ENCODE results near the gene TBC1D9. TPM values are rescaled to one million over a fixed set of nuclear protein-coding genes. Genes with fewer than 3 reads are reported as not detected.

Gene TBC1D9
- total RNA-seq, 2 experiments from 2014 or later = 0.12 TPM; not detected in 1

DNA sequence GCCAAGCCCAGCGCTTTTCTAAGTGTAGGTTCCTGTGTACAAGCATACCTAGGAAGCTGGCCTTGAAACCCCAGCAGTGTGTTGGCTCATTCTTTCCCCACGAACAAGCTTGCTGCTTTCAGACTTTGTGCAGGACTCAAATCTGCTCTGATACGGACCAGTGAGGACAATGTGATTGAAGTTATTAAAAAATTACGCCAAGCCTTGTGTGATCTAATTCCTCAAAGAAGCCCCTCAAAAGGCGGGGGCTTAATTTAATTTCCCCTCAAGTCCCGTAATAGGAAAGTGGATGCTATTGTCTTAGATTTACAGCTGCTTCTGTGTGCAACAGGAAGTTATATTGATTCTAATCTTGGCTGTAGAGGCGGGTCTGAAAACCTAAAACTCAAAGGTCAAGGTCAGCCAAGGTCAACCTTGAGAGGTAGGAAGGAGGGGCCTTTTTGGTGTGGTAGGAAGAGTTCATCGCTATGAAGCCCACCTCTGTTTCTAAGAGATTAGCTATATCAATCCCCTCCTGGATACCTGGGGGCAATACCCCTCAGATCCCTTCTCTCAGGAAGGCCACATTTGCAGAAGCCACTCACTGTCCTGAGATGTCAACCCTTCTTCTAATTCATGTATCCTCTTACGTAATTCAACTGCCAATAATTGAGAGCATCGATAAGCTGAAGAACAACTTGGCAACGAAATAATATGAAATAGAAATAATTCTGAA lies 45.1 kb downstream of the TBC1D9 start:
- Mint-ChIP-seq H3K9me3 (no peaks in the 10 kb centered on the region), H3K4me3 (no peak overlapping the region), H3K27ac (no peak overlapping the region), H3K27me3 (ENCODE audit: low read depth) (peaks cover 2% of the 10 kb centered on the region), H3K4me1 (ENCODE audit: low read depth) (no peaks in the 10 kb centered on the region), H3K36me3 (ENCODE audit: low read depth) (no peaks in the 10 kb centered on the region)
- no peak for DNase-seq
- intact Hi-C loops (cut with micrococcal nuclease) = no loop called here
- CTCF ChIA-PET = no interaction called here

DNA sequence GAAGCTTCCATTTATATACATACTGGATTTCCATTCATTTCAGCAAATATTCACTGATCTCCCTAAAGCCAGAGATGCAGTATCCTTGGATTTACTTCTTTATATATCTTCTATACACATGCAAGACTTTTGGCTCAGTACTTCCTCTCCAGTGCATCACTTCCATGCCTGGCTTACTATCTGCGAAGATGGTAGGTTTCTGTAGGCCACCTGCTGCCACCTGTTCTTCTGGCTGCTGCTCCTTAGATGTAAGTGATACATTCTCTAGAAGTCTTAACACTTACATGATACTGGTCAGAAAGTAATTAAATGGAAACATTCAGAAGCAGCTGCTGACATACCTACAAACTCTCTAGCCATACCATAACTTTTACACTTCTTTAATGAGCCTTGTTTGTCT lies 48.9 kb downstream of the TBC1D9 start:
- Mint-ChIP-seq H3K27me3 (ENCODE audit: low read depth) (peaks cover 2% of the 10 kb centered on the region), H3K36me3 (ENCODE audit: low read depth) (no peaks in the 10 kb centered on the region), H3K4me3 (no peak overlapping the region), H3K27ac (no peak overlapping the region), H3K4me1 (ENCODE audit: low read depth) (no peaks in the 10 kb centered on the region), H3K9me3 (no peaks in the 10 kb centered on the region)
- CTCF ChIA-PET = no interaction called here
- DNase-seq = no peak
- intact Hi-C loops (cut with micrococcal nuclease) = no loop called here

DNA sequence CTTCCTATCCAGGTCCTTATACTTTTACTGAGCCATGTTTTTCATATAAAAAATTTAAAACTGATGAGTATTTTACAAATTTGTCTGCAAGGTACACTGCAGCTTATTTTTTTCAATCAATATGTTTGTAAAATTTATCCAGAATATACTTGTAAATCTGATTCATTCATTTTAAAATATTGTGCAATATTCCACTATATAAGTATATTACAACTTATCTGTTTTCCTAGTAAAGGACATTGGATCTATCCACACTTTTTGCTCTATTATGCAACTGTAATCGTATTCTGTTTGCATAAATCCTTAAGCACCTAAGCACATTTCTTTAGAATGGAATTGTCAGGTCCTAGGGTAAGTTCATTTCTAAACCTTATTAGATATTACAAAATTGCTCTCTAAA lies 49.5 kb downstream of the TBC1D9 start:
- DNase-seq = no peak
- CTCF ChIA-PET = no interaction called here
- no peaks in the 10 kb centered on the region for H3K9me3 Mint-ChIP-seq
- H3K27me3 Mint-ChIP-seq (ENCODE audit: low read depth) = peaks cover 2% of the 10 kb centered on the region
- intact Hi-C loops (cut with micrococcal nuclease) = no loop called here
- H3K4me1 Mint-ChIP-seq (ENCODE audit: low read depth) = no peaks in the 10 kb centered on the region
- no peak overlapping the region for H3K27ac Mint-ChIP-seq
- no peaks in the 10 kb centered on the region for H3K36me3 Mint-ChIP-seq (ENCODE audit: low read depth)
- H3K4me3 Mint-ChIP-seq = no peak overlapping the region

DNA sequence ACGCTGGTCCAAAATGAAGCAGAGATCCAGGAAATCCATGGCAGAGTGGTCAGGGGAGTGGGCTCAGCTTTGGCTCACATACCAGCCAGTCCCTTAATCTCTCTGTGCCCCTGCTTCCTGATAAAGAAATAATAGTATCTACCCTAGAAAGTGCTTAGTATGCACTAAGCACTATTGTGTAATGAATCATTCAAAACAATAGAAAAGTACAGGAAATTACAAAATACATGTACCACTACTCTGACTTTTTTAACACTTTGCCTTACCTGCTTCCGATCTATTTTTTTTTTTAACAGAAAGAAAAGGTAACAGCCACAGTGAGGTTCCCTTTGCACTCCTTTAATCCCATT lies 49.9 kb downstream of the TBC1D9 start:
- intact Hi-C loops (cut with micrococcal nuclease) = no loop called here
- H3K27ac Mint-ChIP-seq = no peak overlapping the region
- no peak overlapping the region for H3K4me3 Mint-ChIP-seq
- no peaks in the 10 kb centered on the region for H3K9me3 Mint-ChIP-seq
- H3K4me1 Mint-ChIP-seq (ENCODE audit: low read depth) = no peaks in the 10 kb centered on the region
- no peak for DNase-seq
- CTCF ChIA-PET = no interaction called here
- H3K36me3 Mint-ChIP-seq (ENCODE audit: low read depth) = no peaks in the 10 kb centered on the region
- H3K27me3 Mint-ChIP-seq (ENCODE audit: low read depth) = peaks cover 2% of the 10 kb centered on the region

DNA sequence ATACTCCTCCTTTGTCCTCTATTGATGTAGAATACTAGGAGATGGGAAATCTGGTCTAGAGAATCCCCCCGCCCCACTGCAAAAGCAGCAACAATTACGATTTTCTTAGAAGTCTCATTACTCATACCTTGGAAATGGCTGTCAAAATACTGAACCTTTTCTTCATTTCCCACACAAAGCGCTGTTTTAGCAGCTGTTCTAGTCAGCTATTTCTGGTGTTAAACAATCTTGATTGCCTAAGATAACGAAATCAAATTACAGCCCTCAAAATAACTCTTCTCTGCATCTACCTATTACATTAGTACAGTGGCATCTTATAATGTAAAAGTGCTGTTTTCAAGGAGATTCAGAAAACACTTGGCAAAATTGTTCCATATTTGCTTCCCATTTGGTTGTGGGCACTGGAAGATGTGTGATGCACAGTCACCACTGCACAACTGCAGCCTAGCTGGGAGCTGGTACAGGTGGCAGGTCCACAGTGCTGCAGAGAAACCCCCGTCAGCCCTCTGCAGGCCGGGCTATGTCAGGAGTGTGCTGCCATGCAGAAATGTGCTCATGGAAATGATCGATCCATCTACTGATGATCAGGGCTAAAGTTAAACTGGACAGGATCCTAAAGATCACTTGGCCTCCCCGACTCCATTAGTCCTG lies 50.4 kb downstream of the TBC1D9 start:
- peaks cover 2% of the 10 kb centered on the region for H3K27me3 Mint-ChIP-seq (ENCODE audit: low read depth)
- H3K4me3 Mint-ChIP-seq = no peak overlapping the region
- no peaks in the 10 kb centered on the region for H3K4me1 Mint-ChIP-seq (ENCODE audit: low read depth)
- intact Hi-C loops (cut with micrococcal nuclease) = no loop called here
- no peaks in the 10 kb centered on the region for H3K36me3 Mint-ChIP-seq (ENCODE audit: low read depth)
- no peak overlapping the region for H3K27ac Mint-ChIP-seq
- DNase-seq = no peak
- H3K9me3 Mint-ChIP-seq = no peaks in the 10 kb centered on the region
- CTCF ChIA-PET = no interaction called here

DNA sequence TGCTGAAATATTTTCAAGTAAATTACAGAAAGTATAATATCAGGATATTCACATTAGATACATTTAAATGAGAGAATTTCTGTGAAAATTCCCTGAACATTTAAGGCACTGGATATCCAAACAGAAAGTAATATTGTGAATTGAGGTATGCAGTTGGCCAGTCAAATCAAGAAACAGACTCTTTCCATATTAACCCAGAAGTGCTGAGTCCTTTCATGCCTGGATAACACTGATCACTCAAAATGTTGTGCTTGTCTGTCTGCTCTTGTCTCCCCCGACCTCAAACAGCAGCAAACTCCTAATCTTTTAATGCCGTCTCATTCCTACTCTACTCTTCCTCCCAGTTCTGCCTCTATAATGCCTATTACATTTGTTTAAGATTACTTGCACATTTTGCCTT lies 51.2 kb downstream of the TBC1D9 start:
- no peaks in the 10 kb centered on the region for H3K36me3 Mint-ChIP-seq (ENCODE audit: low read depth)
- intact Hi-C loops (cut with micrococcal nuclease) = no loop called here
- H3K4me3 Mint-ChIP-seq = no peak overlapping the region
- H3K9me3 Mint-ChIP-seq = no peaks in the 10 kb centered on the region
- H3K4me1 Mint-ChIP-seq (ENCODE audit: low read depth) = no peaks in the 10 kb centered on the region
- peaks cover 2% of the 10 kb centered on the region for H3K27me3 Mint-ChIP-seq (ENCODE audit: low read depth)
- H3K27ac Mint-ChIP-seq = no peak overlapping the region
- CTCF ChIA-PET = no interaction called here
- no peak for DNase-seq

DNA sequence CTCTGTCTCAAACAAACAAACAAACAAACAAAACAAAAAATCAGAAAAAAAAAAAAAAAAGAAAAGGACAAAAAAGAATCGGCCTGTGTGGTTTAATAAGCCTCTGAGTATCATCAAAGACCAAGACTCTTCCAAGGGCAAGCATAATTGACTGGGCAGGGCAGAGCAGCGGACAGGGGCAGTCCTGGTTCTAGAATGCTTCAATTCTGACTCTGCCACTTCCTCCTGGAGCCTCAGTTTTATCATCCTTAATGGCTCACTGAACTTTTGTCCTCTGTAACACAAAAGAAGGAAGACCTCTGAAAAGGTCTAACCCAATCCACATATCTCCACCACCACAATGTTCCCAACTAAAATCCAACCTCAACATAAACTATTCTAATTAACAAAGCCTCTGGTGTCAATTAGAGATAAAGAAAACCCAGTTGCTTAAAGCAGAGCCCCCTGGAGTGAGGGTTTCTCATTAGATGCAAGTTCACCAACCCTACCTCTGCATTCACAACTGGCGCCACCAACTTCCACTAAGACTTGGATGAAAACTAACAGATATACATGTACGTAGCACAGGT lies 51.7 kb downstream of the TBC1D9 start:
- intact Hi-C loops (cut with micrococcal nuclease) = no loop called here
- H3K4me1 Mint-ChIP-seq (ENCODE audit: low read depth) = no peaks in the 10 kb centered on the region
- DNase-seq = no peak
- CTCF ChIA-PET = no interaction called here
- H3K27ac Mint-ChIP-seq = no peak overlapping the region
- H3K36me3 Mint-ChIP-seq (ENCODE audit: low read depth) = no peaks in the 10 kb centered on the region
- H3K27me3 Mint-ChIP-seq (ENCODE audit: low read depth) = peaks cover 2% of the 10 kb centered on the region
- H3K9me3 Mint-ChIP-seq = no peaks in the 10 kb centered on the region
- no peak overlapping the region for H3K4me3 Mint-ChIP-seq

DNA sequence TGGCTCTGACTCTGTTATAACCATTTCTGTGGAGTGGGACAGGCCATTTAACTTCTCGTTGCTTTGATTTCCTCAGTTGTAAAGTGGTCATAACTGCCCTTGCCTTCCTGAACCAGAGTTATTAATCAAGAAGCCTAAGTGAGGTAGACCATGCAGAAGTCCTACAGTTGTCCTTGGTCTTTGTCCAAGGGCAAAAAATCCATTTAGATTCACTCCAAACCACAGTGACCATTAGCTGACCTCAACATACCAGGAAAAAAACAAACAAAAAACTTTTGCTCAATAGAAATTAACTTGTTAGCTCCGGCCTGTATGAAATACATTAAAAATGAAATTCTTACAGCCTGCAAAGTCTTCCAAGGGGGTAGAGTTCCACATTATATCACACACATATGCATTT lies 52.7 kb downstream of the TBC1D9 start:
- Mint-ChIP-seq H3K4me1 (ENCODE audit: low read depth) (no peaks in the 10 kb centered on the region), H3K4me3 (no peak overlapping the region), H3K9me3 (no peaks in the 10 kb centered on the region), H3K27me3 (ENCODE audit: low read depth) (peaks cover 2% of the 10 kb centered on the region), H3K27ac (no peak overlapping the region), H3K36me3 (ENCODE audit: low read depth) (no peaks in the 10 kb centered on the region)
- CTCF ChIA-PET = interaction anchor here (1.1 kb wide), 1 partner anchor 18 kb away, joined by 3 read pairs; no protein-coding TSS in a partner anchor
- intact Hi-C loops (cut with micrococcal nuclease) = no loop called here
- DNase-seq = no peak

DNA sequence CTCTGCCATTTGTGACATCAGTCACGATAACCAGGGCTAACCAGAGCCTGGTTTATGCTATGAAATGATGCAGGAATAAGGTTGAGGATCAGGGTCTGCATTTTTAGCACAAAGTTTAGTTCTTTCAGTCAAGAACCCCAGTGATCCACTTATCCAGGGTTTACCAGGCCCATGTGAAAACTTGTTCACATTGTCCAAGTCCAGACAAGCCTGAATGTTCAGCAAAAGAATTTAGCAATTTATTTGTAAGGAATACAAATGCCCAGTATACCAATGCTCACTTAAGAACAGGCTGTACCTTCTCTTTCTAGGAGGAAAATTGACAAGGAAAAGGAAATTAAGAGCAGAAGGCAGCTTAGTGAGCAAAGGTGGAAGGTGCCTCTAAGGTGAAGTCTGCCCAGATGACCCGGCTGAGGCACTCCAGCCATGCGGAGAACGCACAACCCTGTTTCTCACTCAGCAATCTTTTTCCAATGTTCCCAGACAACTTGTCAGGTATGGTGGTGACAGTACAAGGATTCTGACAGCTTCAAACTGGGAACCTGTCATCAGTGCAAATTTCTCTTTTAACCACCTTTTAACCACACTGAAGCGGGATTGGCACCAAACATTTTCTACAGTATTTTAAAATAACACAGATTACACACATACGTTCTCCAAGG lies 54.0 kb downstream of the TBC1D9 start:
- CTCF ChIA-PET = interaction anchor here (1.1 kb wide), 1 partner anchor 19 kb away, joined by 3 read pairs; no protein-coding TSS in a partner anchor
- Mint-ChIP-seq H3K9me3 (no peaks in the 10 kb centered on the region), H3K4me3 (no peak overlapping the region), H3K36me3 (ENCODE audit: low read depth) (no peaks in the 10 kb centered on the region), H3K27ac (no peak overlapping the region), H3K27me3 (ENCODE audit: low read depth) (peaks cover 2% of the 10 kb centered on the region), H3K4me1 (ENCODE audit: low read depth) (no peaks in the 10 kb centered on the region)
- intact Hi-C loops (cut with micrococcal nuclease) = no loop called here
- DNase-seq = no peak

DNA sequence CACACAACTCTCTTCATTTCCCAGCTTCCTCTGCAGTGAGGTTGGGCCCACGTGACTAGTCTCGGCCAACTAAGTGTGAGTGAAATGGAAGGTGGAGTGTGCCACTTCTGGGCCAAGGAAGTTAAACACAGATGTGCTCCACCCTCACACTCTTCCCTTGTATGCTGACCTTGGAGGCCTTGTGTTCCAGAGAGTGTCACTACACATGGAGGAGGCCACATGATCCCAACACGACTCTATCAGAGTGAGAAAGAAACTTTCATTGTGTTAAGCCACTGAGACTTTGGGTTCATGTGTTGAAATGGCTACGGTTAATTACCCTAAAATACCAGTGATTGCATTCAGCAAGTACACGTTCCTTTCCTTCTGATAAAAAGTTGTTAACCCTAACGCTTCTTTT lies 55.1 kb downstream of the TBC1D9 start:
- no peaks in the 10 kb centered on the region for H3K9me3 Mint-ChIP-seq
- H3K36me3 Mint-ChIP-seq (ENCODE audit: low read depth) = no peaks in the 10 kb centered on the region
- H3K4me1 Mint-ChIP-seq (ENCODE audit: low read depth) = no peaks in the 10 kb centered on the region
- peaks cover 4% of the 10 kb centered on the region for H3K27me3 Mint-ChIP-seq (ENCODE audit: low read depth)
- no peak overlapping the region for H3K4me3 Mint-ChIP-seq
- H3K27ac Mint-ChIP-seq = no peak overlapping the region
- CTCF ChIA-PET = no interaction called here
- intact Hi-C loops (cut with micrococcal nuclease) = no loop called here
- no peak for DNase-seq

DNA sequence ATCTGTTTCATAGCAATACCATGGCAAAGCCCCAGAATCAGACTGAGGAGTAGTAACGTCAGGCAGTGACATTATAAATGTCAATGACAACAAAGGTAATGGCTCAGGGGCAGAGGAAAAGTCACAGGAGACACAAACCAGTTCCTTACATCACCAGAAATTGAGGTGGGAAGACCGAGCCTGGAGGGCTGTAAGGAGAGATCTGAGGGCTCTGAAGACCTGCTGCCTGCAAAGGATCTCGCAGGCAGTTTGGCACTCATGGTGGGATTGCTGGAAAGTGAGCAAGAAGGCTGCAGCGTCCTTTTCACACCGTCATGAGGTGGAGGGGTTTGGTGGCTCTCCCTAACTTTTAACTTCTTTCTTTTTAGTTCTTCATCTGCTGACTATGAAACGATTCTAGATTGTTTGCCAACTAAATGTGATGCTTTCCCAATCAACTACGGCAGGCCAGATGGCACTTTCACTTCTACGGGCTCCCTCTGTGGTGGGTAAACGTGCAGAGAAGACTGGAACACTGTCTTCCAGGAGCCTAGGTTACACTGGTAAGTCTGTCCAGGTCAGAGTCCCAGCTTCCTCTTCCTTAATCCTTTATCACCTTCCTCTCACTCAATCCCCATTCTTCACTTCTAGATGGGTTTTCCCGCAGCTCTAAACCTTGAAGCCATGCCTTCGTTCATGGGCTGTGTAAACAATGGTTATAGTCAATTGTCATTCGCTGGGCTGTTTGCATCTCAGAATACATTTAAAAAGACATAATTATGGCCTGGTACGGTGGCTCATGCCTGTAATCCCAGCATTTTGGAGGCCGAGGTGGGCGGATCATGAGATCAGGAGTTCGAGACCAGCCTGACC lies 58.2 kb downstream of the TBC1D9 start:
- H3K27me3 Mint-ChIP-seq (ENCODE audit: low read depth) = peaks cover 9% of the 10 kb centered on the region

DNA sequence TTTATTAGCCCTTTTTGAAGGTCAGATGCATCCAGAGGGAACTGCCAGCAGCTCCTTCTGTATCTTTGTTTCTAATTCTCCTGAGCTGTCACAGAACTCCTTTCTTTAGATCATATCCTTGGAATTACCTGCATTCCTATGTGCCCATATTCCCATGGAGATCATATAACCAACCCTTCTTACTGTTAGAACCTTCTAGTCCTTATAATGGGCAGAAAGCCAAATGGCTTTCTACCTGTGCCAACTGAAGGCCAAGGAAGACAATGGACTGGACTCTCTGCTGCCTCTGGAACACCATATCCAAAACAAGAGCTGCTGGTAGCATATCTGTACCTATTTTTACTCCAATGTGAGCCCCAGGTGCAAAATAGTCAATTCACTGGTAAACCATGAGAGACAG lies 60.7 kb downstream of the TBC1D9 start:
- Mint-ChIP-seq H3K4me3 (no peak overlapping the region), H3K9me3 (no peaks in the 10 kb centered on the region), H3K4me1 (ENCODE audit: low read depth) (no peaks in the 10 kb centered on the region), H3K27me3 (ENCODE audit: low read depth) (peaks cover 9% of the 10 kb centered on the region), H3K36me3 (ENCODE audit: low read depth) (no peaks in the 10 kb centered on the region), H3K27ac (no peak overlapping the region)
- DNase-seq = no peak
- CTCF ChIA-PET = no interaction called here
- intact Hi-C loops (cut with micrococcal nuclease) = no loop called here

More for the DNA sequence above, 58.2 kb downstream of the TBC1D9 start:
- Mint-ChIP-seq H3K36me3 (ENCODE audit: low read depth) (no peaks in the 10 kb centered on the region), H3K27ac (no peak overlapping the region), H3K4me1 (ENCODE audit: low read depth) (no peaks in the 10 kb centered on the region), H3K9me3 (no peaks in the 10 kb centered on the region), H3K4me3 (no peak overlapping the region)
- intact Hi-C loops (cut with micrococcal nuclease) = no loop called here
- DNase-seq = no peak
- CTCF ChIA-PET = interaction anchor here (0.5 kb wide), 1 partner anchor 1041 kb away, joined by 3 read pairs; no protein-coding TSS in a partner anchor
